OCI-LY1 (cell line): Measurements from ENCODE around the gene PNMA1.

ENCODE experiments used
- H2AFZ ChIP-seq: fragments of 200-600 bp; sonication (generic), shearing (Covaris generic); 2 replicates; pipeline ENCODE4 v1.6.0; 2014; ENCODE audit warnings: antibody characterized with exemption, mild to moderate bottlenecking, low read length
- H3F3A ChIP-seq: fragments of 200-600 bp; sonication (generic), shearing (Covaris generic); 2 replicates; pipeline ENCODE4 v1.6.0; 2014; ENCODE audit warnings: mild to moderate bottlenecking, antibody characterized with exemption, low read length, moderate library complexity; ENCODE audit not compliant: insufficient read depth
- H3K27ac ChIP-seq: fragments of 200-600 bp; sonication (generic); 2 replicates; pipeline ENCODE4 v1.5.1; 2014; ENCODE audit warnings: low read length, mixed run types, mild to moderate bottlenecking, low read depth; ENCODE audit not compliant: poor library complexity, severe bottlenecking
- H3K27me3 ChIP-seq: fragments of 200-600 bp; sonication (generic); 2 replicates; pipeline ENCODE4 v1.6.0; 2014; ENCODE audit warnings: antibody characterized with exemption, mild to moderate bottlenecking, low read length, moderate library complexity; ENCODE audit not compliant: insufficient read depth
- H3K36me3 ChIP-seq: fragments of 200-600 bp; sonication (generic); 2 replicates; pipeline ENCODE4 v1.6.1; 2014; ENCODE audit warnings: mild to moderate bottlenecking, antibody characterized with exemption, low read length, moderate library complexity, mixed read lengths; ENCODE audit not compliant: insufficient read depth
- H3K4me1 ChIP-seq: fragments of 200-600 bp; sonication (generic); 2 replicates; pipeline ENCODE4 v1.5.1; 2014; ENCODE audit warnings: mild to moderate bottlenecking, low read length, moderate library complexity; ENCODE audit not compliant: insufficient read depth, severe bottlenecking
- H3K4me2 ChIP-seq: fragments of 200-600 bp; sonication (generic), shearing (Covaris generic); 2 replicates; pipeline ENCODE4 v1.6.1; 2014; ENCODE audit warnings: low read length
- H3K4me3 ChIP-seq: fragments of 200-600 bp; sonication (generic); 2 replicates; pipeline ENCODE4 v1.5.1; 2014; ENCODE audit warnings: low read length, low read depth, mild to moderate bottlenecking, mixed read lengths; ENCODE audit not compliant: poor library complexity, severe bottlenecking
- H3K79me2 ChIP-seq: fragments of 200-600 bp; shearing (Covaris generic); 2 replicates; pipeline ENCODE4 v1.6.1; 2016; ENCODE audit warnings: mixed run types, low read length, mixed read lengths; ENCODE audit not compliant: insufficient read depth
- H3K9ac ChIP-seq: fragments of 200-600 bp; sonication (generic), shearing (Covaris generic); 2 replicates; pipeline ENCODE4 v1.6.1; 2014; ENCODE audit warnings: mild to moderate bottlenecking, low read length, mixed read lengths
- H3K9me2 ChIP-seq: fragments of 200-600 bp; sonication (generic), shearing (Covaris generic); 2 replicates; pipeline ENCODE4 v1.6.1; 2014; ENCODE audit warnings: low read depth, mild to moderate bottlenecking, low read length, mixed read lengths
- H3K9me3 ChIP-seq: fragments of 200-600 bp; shearing (Covaris generic); 2 replicates; pipeline ENCODE4 v1.6.1; 2014; ENCODE audit warnings: low read length, mixed read lengths
- H4K20me1 ChIP-seq: fragments of 200-600 bp; sonication (generic), shearing (Covaris generic); 2 replicates; pipeline ENCODE4 v1.6.0; 2016; ENCODE audit warnings: mild to moderate bottlenecking, low read length; ENCODE audit not compliant: insufficient read depth
- EZH2 ChIP-seq: fragments of 200-600 bp; sonication (generic), shearing (Covaris generic); IDR thresholded peaks from 2 replicates; pipeline ENCODE4 v1.8.0; 2017; ENCODE audit warnings: borderline replicate concordance, mixed run types, mild to moderate bottlenecking, antibody characterized with exemption, low read length, moderate library complexity, mixed read lengths
- TF ChIP-seq, protein P1 (sequence below): fragments of 200-600 bp; sonication (generic), shearing (Covaris generic); IDR thresholded peaks from 2 replicates; pipeline ENCODE4 v1.5.1; 2017; ENCODE audit warnings: mild to moderate bottlenecking, antibody characterized with exemption, low read length, moderate library complexity, mixed read lengths

The PNMA1 gene

DNA sequence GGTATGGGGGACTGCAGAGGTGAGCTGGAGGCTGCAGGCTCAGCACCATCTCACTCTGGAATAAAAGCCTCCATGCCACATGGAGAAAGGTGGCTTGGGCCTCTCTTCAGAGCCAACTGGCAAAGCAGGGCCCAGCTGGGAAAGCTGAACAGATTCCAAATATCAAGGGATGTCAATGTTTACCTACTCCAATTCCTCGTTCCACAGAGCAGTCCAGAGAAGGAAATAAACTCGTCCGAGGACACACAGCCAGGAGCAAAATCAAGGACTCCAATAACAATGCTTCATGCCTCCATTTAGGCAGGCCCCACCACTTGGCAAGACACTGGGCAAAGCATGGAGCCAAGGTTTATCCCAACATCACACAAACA, 36.3 kb upstream of the PNMA1 start:
- Histone ChIP-seq H4K20me1 (no peaks in the 10 kb centered on the region; the same call in 1 of the 2 replicates), H3K4me2 (no peak overlapping the region; the same call in 1 of the 2 replicates), H3K27me3 (no peaks in the 10 kb centered on the region), H3K27ac (no peak overlapping the region), H3K36me3 (peaks cover 14% of the 10 kb centered on the region), H3K9me3 (no peaks in the 10 kb centered on the region), H3K4me1 (peaks cover 96% of the 10 kb centered on the region), H2AFZ (no peak overlapping the region), H3F3A (no peaks in the 10 kb centered on the region), H3K9me2 (no peaks in the 10 kb centered on the region), H3K79me2 (peaks cover 100% of the 10 kb centered on the region), H3K4me3 (no peak overlapping the region), H3K9ac (no peak overlapping the region)
- TF ChIP-seq, protein P1, sequence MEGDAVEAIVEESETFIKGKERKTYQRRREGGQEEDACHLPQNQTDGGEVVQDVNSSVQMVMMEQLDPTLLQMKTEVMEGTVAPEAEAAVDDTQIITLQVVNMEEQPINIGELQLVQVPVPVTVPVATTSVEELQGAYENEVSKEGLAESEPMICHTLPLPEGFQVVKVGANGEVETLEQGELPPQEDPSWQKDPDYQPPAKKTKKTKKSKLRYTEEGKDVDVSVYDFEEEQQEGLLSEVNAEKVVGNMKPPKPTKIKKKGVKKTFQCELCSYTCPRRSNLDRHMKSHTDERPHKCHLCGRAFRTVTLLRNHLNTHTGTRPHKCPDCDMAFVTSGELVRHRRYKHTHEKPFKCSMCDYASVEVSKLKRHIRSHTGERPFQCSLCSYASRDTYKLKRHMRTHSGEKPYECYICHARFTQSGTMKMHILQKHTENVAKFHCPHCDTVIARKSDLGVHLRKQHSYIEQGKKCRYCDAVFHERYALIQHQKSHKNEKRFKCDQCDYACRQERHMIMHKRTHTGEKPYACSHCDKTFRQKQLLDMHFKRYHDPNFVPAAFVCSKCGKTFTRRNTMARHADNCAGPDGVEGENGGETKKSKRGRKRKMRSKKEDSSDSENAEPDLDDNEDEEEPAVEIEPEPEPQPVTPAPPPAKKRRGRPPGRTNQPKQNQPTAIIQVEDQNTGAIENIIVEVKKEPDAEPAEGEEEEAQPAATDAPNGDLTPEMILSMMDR = no peak
- TF ChIP-seq EZH2 = no peak

DNA sequence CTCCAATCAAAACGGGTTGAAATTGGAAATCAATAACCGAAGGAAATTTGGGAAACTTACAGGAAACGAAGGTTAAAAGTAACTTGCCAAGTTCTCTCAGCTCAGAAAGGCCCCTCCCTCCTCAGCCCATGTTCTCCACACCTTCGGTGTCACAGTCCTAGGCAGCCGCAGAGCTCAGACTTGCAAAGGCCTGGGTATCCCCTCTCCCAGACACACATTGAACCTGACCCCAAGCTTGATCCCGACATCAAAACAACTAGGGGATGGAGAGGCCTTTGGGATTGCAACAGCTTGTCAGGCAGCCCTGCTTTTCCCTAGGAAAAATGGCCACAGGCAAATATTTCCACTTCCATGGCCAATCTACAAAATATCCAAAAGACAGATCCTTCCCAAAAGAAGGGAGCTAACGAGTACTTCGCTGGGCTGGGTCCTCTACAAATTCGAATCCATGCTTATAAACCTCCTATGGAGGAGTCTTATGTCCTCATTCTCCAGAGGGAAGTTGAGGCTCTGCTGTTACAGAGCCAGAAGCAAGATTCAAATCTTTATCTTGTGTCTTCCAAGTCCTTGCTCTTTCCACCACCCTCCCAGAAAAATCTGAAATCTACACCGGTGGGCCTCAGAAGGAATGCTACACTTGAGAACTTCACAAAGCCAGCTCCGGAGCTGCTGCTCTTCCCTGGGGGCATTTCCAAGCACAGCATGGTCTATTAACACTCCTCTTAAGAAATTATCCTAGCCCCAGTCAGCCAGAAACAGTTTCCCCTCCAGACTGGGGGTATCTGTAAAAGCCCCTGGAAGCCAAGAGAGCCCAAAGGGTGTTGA, 35.7 kb upstream of the PNMA1 start:
- Histone ChIP-seq H3K4me1 (peaks cover 96% of the 10 kb centered on the region), H3K9ac (no peak overlapping the region), H3K9me2 (no peaks in the 10 kb centered on the region), H3F3A (no peaks in the 10 kb centered on the region), H3K27me3 (no peaks in the 10 kb centered on the region), H3K79me2 (peaks cover 100% of the 10 kb centered on the region), H3K9me3 (no peaks in the 10 kb centered on the region), H3K27ac (no peak overlapping the region), H3K4me3 (no peak overlapping the region), H2AFZ (no peak overlapping the region), H3K36me3 (peaks cover 14% of the 10 kb centered on the region), H3K4me2 (peak overlapping the region; percentile 21; the same call in 1 of the 2 replicates), H4K20me1 (no peaks in the 10 kb centered on the region; the same call in 1 of the 2 replicates)
- TF ChIP-seq, protein P1 = no peak
- no peak for TF ChIP-seq EZH2

DNA sequence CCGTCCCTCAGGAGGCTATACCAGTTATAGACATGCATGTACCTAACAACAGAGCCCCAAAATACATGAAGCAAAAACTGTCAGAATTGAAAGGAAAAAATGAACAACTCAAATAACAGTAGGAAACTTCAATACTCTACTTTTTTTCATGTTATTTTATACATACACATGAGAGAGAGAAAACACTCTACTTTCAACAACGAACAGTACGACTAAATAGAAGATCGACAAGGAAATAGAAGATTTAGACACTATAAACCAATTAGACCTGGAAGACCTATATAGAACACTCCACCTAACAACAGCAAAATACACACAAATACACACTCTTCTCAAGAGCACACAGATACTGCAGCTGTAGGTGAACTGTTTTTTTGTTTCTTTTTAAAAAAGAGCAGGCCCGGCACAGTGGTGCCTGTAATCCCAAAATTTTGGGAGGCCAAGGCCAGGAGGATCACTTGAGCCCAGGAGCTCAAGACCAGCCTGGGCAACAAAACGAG, 34.7 kb upstream of the PNMA1 start:
- Histone ChIP-seq H3K27ac (no peak overlapping the region), H3K27me3 (no peaks in the 10 kb centered on the region), H3K4me1 (peaks cover 96% of the 10 kb centered on the region), H3K4me3 (no peak overlapping the region), H4K20me1 (no peaks in the 10 kb centered on the region; the same call in 1 of the 2 replicates), H3K9me3 (no peaks in the 10 kb centered on the region), H2AFZ (no peak overlapping the region), H3F3A (no peaks in the 10 kb centered on the region), H3K36me3 (peaks cover 14% of the 10 kb centered on the region), H3K79me2 (peaks cover 100% of the 10 kb centered on the region), H3K9ac (no peak overlapping the region), H3K9me2 (no peaks in the 10 kb centered on the region), H3K4me2 (no peak overlapping the region)
- TF ChIP-seq, protein P1 = no peak
- TF ChIP-seq EZH2 = no peak
